GM21390 (cell line): Measurements from ENCODE around the gene SEC22B.
"Not testable (repeated sequence)": the region's sequence is repeated elsewhere in the genome, so short reads cannot be mapped to it uniquely, and the experiment has no call there.

Experiments used
- ATAC-seq: cut with Tn5 transposase; IDR thresholded peaks from one replicate; pipeline ENCODE4 v1.9.1; 2021; ENCODE audit not compliant: unreplicated experiment

The SEC22B gene

DNA sequence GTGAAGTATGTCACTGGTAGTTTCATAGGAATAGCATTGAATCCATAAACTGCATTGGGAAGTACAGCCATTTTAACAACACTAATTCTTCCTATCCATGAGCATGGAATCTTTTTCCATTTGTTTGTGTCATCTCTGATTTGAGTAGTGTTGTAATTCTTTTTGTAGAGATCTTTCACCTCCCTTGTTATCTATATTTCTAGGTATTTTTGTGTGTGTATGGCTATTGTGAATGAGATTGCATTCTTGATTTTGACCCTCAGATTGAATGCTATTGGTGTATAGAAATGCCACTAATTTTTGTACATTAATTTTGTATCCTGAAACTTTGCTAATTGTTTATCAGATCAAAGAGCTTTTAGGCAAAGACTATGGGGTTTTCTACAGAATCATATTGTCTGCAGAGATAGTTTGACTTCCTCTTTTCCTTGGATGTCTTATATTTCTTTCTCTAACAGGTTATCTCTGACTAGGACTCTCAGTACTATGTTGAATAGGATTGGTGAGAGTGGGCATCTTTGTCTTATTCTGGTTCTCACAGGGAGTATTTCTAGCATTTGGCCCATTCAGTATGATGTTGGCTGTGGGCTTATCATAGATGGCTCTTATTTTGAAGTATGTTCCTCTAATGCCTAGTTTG, 26.8 kb downstream of the SEC22B start:
- not testable (repeated sequence) for ATAC-seq

DNA sequence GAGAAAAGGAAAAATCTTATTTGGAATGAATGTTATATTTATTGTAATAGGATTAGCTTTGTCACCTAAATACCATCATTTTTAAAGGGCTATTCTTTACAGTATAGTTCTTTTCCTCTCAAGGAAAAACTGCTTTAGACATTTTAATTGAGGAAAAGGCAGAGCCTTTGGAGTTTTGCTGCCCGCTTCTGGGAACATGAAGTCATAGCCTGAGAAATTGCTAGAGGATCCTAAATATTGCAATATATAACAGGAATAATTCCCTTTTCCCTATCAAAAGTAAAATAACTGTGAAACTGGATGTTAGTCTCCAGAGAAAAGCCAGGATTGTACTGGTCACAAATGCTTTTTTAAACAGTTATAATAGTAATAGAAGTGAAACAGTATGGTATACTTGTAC, 30.5 kb downstream of the SEC22B start:
- ATAC-seq, result not testable (repeated sequence)

DNA sequence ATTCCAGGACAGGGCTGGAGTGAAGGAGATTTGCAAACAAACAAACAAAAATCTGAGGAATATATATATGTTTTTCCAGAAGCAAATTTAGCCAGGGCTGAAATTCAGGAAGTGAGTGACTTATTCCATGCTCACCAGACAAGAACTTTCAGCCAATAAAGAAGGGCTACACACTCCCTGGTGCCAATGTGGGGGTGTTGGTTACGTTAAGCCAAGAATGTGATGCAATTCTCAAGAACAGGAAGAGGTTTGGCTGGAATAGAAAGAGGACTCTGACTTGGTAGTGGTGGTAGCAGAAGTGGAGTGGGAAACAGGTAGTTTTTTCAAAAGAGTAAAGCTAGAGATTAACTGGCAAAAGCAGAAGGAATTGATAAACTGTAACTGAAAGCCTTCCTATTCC, 31.7 kb downstream of the SEC22B start:
- ATAC-seq, result not testable (repeated sequence)

DNA sequence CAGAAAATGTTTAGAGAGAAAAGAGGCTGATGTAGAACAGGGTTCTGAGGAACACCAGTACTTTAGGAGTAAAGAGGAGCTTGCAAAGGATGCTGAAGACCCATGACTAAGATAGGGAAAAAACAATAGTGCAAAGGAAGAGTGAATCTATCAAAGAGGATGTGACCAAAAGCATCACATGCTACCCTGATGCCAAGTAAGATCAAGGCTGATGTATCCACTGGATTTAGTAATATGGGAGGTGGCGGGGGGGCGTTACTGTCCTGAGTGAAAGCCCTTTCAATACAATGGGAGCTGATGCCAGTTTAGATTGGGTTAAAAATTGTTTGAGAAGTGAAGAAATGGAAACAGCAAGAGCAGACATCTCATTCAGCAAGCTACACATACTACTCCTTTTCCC, 32.2 kb downstream of the SEC22B start:
- not testable (repeated sequence) for ATAC-seq

DNA sequence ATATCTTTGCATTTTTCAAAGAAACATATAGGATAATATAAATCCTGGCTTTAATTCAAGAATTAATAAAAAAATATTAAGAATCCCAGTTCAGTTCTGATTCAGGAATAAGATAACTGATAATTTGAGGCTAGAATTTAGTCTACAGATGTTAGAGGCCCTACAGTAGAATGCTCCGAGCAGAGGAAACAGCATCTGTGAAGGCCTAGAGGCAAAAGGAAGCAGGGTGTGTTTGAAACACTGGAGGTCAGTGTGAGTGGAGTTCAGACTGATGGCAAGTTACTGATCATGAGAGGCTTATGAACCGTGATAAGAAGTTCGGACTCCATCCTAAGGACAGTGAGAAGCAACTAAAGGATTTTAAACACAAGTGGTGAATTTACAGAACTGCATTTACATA, 33.0 kb downstream of the SEC22B start:
- not testable (repeated sequence) for ATAC-seq

DNA sequence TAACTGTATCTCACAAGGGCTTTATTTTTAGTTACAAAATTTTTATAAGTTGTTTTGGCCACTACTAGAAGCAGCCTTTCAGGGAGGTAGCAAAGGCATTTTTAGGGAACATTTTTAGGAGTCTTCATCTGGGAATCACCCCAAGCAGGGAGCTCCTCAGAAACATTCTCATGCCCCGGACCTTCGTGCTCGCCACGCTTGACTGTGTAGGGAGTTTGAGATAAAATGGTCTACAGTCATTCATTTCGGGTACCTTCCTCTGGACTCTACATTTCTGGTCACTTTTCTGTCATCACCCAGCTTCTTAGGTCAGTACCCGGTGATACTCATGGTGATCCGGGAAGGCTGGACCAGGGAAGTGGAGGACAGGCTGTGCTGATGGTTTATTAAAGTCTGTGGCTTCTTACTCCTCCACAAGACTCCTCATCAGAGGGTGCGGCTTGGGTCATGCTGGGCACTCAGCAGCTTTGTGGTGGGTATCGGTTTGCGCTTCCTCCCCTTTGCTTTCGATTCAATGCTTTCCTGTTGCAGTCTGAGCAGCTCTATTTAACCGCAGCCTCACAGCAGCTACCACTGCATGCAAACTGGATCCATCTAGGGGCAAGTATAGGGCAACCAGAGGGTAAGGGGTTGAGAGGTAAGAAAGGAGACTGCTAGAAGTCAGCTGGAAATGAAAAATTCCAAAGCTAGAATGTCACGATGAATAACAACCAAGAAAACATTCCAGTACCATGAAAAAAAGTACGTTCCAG, 33.6 kb downstream of the SEC22B start:
- peak; percentile 99 for ATAC-seq

DNA sequence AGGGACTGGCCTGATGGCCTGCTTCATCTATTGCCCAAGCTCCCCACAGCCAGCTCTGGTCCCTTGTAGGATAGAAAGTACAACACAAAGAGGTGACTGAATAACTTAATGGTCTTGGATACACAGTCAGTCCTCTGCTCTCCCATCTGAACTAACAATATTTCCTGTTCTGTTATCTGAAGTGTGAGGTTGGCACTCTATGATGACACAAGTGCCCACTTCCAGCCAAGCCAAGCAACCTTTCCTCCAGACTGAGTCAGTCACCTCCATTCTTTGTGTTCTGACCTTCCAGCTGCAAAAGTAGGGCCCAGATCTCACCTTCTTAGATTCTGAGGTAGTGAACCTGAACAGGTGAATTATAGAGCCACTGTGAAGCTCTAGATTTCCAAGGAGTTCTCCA, 34.5 kb downstream of the SEC22B start:
- ATAC-seq, result not testable (repeated sequence)

DNA sequence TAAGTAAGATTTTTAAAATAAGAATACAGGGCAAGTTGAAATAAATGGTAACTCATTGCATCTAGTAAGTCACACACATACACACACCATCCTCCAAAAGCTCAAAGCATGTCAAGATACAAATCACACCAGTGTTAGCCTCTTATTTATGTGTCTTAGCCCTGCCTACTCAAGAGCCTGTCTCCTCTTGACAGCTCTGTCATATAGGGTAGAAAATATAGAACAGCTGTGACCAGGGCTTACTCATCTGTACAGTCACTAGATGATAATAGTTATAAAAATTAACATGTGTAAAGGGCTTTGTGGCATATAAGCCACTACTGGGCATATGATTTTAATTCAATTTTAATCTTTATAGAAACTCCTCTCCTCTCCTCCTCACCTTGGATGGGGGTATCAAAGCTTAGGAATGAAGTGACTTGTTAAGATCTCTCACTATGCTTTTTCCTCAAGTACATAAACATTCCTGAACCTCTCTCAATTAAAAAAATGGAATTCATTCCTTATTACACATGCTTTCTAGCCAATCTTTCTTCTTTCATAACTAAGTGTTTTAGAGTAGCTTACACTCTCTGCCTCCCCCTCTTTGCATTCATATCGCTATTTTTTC, 35.6 kb downstream of the SEC22B start:
- ATAC-seq, result not testable (repeated sequence)

DNA sequence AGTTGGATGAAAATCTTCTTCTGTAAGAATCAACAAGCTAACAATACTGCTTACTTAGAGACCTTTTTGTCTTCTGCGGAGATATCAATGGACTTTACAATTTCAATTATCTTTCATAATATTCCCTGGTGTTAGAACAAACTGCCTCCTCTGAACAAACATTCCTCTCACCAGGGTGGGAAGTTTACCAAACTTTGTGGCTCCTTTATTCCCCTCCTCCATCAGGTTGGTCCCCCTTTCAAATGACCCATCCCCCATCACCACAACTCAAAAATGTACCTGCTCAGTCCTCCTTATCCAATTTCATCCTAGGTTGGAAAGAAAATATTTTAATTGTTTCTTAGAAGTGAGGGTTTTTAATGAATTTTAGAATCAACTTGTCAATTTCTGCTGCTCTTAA, 40.2 kb downstream of the SEC22B start:
- not testable (repeated sequence) for ATAC-seq

DNA sequence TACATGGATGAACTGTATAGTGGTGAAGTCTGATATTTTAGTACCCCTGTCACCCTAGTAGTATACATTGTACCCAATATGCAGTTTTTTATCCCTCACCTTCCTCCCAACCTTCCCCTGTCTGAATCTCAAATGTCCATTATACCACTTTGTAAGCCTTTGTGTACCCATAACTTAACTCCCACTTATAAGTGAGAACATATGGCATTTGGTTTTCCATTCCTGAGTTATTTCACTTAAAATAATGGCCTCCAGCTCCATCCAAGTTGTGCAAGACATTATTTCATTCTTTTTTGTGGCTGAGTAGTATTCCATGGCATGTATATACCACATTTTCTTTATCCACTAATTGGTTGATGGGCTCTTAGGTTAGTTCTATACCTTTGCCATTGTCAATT, 42.4 kb downstream of the SEC22B start:
- ATAC-seq, result not testable (repeated sequence)

DNA sequence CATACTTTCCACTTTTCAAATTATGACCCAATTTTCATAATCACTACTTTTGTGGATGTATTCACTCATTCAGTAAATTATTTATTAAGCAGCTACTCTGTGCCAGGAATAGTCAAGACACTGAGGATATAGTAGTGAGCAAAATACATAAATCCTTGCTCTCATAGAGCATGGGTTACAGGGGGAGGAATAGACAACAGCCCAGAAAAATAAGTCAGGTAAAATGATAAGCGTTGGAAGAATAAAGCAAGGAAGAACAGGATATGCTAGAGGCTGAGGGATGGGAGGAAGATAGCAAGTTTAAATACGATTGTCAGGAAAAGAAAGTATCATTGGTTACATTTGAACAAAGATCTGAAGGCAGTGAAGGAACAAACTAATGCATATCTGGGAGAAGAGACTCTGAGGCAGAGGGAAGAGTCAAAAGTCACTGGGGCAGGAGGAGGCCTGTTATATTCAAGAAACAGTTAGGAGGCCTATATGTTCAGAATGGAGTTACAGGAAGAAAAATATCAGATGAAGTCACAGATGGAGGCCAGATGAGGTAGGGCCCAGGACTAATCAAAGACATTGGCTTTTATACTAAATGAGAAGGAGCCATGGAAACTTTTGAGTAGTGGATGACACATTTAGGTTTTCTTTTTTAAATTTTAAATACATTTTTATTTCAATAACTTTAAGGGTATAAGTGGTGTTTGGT, 42.9 kb downstream of the SEC22B start:
- ATAC-seq, result no peak

DNA sequence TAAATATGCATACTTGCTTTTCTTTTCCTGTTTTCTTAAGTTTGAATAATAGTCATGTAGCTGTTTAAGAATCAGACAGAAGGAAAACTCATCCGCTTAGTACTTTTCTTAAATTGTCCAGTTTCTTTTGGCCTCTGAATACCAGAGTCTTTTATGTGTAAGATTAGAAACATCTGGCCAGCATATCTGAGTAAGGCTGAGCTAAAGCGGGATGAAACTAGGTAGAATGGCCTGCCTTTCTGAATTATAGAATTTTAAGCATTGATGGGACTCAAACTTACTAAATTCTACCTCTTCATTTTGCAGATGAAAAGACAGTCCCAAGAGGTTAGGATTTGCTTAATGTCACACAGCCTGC, 43.9 kb downstream of the SEC22B start:
- not testable (repeated sequence) for ATAC-seq

DNA sequence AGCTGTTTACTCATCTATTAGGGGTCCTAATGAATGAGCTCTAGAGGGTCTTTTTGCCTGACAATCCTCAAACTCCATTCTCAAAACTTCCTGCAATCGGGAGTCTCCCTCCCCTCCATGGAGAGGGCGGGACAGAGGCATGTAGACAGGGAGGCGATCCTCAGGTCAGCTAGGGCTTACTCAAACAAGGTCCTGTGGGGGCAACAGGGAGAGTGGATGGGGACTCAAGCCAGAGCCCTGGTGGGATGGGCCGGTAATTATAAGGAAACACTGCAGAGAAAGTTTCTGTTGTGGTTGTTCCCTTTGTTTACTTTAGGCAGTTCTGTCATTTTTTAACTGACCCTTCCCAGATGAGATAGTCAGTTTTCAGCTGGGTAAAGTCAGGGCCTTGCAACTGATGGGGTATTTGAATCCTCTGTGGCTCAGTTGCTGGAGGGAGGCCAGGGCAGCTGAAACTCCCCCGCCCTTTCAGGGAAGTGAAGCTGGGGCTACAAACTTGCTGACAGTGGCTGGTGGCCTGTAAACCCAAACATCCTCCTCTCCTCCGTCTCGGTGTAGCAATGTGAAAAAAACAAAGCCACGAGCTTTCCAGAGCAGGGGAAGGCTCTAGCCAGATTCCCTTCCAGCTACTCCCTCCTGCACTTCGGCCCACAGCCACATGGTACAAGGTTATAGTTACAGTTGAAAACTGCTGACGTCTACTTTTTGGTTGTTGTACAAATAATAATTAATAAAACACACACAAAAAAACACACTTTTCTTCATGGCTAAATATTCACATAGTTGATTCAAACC, 44.5 kb downstream of the SEC22B start:
- ATAC-seq, result peak; percentile 89

DNA sequence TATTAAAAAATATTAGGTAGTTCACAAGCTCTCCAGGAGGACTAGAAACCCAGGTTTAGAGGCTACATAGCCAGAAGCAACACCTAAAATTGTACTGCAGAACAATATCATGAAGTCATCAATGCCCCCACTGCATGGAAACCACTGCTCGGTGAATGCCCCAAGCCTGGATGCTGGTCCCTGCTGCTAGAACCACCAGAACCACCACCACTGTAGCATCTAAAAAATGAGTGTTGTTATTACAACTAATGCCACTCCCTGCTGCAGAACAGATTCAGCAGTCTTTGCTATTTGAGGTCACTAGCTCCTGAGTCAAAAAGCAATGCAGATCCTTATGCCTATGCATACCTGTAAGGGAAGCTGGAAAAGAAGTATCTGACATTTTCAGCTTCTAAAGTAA, 48.4 kb downstream of the SEC22B start:
- not testable (repeated sequence) for ATAC-seq

DNA sequence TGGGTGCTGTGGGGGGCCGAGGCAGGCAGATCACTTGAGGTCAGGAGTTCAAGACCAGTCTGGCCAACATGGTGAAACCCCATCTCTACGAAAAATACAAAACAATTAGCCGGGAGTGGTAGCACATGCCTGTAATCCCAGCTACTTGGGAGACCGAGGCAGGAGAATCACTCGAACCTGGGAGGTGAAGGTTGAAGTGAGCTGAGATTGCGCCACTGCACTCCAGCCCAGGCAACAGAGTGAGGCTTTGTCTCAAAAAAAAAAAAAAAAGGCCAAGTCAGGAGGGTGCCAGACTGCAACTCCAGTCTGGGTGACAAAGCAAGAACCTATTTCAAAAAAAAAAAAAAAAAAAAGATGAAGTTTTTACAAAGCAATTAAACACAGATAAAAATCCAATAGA, 50.1 kb downstream of the SEC22B start:
- ATAC-seq, result not testable (repeated sequence)

DNA sequence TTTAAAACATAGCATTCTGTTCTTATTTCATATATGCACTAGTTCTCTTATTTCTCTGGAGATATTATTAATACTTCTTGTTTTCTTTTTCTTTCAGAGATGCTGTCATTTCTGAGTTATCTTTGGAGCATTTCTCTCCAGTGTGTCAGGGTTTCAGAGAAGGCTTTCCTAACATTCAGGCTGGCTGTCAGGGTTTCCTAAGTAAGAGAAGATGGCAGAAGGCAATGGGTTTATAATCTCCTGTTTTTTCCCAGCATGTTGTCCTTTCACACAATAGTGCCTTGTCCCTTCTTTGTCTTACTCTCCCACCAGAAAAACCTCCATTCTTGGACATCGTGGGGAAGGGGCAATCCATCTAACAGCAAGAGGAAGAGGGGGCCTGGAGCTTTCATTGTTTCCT, 51.7 kb downstream of the SEC22B start:
- ATAC-seq, result not testable (repeated sequence)

DNA sequence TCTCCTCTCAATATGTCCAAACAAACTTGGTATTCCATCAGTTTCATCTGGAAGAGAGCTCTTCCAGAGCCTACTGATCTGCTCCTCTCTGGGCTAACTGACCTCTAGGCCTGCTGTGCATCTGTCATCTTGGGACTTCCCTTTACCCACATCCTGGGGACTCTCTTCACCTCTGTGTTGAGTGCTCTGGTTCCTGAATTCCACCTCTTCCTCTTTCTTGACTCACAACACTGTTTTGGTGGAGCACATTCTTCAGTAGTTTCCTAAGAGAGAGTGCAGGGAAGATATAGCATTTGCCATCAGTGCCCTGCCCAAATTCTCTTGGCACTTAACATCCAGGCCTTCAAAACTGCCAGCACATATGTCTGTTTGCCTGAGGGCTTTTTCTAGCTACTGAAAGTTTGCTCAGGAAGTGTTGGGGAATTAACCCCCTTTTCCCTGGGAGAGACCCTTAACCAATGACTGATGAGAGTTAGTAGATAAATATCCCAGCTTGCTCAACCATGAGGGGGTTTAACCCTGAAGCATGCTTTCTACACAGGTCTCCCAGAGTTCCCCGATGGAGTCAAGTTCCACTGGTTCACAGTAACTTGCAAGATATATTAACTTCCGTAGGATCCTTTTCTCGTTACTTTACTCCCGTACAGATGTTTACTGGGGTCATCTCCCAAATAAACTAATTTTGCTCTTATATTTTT, 52.4 kb downstream of the SEC22B start:
- ATAC-seq, result not testable (repeated sequence)

DNA sequence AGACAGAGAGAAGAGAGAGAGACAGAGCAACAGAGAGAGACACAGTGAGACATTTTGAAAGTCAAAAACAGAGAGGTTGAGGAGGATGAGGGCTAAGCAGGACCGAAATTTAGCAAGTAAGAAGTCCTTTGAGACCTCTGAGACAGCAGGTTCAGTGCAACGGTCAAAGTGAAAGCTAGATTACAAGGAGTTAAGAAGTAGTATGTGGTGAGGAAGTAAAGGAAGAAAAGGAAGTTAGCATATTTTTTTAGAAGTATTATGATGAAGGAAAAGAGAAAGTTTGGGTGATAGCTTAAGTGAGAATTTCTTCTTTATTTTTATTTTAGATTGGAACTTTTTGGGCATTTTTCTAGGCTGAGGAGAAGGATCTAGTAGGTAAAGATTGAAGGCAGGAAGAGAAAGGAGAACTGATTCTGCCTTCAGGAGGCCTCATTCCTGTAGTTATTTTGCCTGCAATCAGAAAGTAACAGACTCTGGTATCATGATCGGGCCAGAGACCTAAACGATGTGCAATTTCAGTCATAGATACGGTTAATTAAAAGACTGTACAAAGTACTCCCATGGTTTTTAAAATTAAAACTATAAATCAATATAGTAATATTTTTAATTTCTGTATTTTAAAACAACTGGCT, 53.9 kb downstream of the SEC22B start:
- peak; percentile 83 for ATAC-seq

DNA sequence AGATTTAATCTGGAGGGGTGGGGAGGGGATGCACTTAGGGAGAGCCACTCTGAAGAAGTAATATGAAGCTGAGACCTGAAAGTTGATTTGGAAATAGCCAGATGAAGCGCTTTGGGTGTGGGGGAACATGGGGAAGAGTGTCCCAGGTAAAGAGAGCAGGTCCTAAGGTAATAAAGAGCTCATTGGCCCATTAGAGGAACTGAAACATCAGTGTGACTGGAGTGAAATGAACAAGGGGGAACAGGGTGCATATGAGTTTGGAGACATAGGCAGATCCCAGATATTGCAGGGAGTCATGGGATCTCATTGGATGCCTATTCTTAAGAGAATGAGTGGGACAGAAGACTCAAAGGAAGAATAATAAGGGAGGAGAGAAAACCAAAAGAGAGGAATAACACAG, 54.5 kb downstream of the SEC22B start:
- not testable (repeated sequence) for ATAC-seq

DNA sequence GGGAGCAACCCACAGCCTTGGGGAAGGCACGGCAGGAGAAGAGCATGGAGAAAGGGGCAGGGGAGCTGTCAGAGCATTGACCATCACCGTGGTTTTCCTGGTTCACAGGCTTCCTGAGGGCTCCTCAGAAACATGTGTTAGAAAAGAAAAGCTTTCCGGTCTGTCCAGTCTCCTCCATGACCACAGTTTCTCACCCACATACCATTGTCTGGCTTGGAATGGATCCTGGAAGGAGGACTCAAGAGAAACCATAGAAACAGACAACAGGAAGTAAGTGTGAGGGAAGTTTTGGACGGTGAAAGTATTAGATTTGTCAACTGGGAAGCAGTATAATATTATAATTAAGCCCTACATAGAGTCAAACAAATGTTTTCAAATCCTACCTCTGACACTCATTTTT, 55.8 kb downstream of the SEC22B start:
- not testable (repeated sequence) for ATAC-seq
